Hematopoietic multipotent progenitor cell (in vitro differentiated cells): ENCODE data around the gene ZNF853. TPM values are rescaled to one million over a fixed set of nuclear protein-coding genes. Genes with fewer than 3 reads are reported as not detected.

ENCODE experiments used
- DNase-seq, 3 donors: peaks; one replicate each; pipeline ENCODE4 v3.0.0-alpha.2; 2011 to 2015; ENCODE audit warnings: low read depth in 2 of 3, low spot score in 2 of 3
- total RNA-seq: library from RNA; depleted of rRNA; stranded (reverse); fragments of >200 nt; gene quantifications from one replicate; pipeline ENCODE4 v1.2.3, GENCODE V29; 2012

The ZNF853 gene
- total RNA-seq, 1 donor = 13.2 TPM

DNA sequence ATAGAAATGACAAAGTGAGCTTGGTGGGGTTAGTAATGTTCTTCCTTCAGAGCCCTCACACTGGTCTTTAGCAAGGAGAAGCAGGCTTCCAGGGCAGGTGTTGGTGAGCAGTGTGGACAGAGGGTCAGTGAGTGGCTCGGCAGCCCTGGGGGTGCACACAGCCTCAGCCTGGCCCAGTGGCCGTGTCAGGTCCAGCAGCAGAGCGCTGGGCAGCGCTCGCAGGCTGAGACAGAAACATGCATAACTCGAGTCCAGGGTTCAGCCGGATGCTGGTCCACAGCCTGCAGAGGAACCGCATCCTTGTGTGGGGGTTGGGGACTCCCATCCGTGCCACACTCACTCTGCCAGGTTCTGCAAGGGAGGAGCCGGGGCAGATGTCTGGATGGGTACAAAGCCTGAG lies 11.0 kb upstream of the ZNF853 start:
- DNase-seq = no peak

DNA sequence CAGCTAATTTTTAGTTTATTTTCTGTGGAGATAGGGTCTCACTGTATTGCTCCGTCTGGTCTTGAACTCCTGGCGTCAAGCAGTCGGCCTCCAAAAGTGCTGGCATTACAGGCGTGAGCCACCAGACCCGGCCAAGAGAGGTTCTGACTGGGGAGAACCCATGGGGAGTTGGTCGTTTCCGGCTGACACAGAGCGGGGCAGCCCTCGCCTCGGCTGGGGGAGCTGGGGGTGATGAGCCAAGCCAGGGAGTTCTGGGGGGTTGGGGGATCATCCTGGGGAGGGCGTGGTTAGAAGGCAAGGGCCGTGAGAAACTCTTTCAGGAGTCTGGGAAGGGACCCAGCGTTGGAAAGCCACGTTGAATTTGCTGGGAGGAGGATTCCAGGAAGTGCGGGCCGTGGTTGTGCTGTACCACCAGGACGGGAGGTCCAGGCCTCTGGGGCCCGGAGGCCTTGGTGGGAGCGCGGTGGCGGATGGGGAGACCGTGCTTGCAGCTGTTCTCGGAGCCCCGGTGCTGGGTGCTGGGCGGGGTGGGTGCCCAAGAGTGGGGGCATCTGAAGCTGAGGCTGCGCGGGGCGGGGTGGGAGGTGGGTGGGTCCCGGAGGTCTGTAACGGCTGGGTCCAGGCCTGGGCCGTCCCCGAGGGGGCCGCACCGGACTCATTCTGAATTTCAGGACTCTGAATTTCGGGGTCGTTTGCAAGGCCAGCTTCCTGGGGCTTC lies 8.4 kb upstream of the ZNF853 start:
- no peak for DNase-seq

DNA sequence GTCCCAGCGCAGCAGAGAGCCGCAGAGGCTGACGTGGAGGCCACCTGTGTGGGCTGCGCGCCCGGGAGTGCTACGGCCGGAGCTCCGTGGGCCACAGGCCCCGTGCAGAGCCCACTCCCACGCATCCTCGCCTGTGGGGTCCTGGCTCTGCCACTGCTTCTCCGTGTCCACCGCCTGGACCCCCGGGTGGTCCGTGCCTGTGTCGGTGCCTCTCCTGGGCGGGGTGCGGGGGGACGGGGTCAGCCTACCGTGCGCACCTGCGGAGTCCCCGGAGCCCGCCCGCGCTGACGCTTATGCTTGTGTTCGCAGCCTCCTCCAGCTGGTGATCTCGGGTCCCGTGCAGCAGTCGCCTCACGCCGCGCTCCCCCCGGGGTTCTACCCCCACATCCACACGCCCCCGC lies 7.8 kb upstream of the ZNF853 start:
- no peak for DNase-seq

DNA sequence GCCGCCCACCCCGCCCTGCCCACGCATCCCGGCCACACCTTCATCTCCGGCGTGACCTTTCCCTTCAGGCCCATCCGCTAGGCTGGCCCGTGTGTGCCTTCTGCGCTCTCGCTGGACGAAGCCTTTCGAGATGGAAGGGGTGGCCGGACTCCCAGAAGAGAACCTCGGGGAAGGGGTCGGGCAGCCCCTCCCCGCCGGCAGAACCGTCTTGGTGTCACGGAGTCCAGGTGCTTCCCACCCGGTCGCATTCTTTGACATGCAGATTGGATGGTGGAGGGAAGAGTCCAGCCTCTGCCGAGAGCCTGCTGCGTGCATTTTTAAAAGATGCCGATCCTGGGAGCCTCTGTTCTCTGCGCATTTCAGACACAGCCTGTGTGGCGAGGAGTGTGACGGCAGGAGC lies 7.3 kb upstream of the ZNF853 start:
- DNase-seq = no peak

- DNase-seq = no peak
These were observed 6.6 kb upstream of the ZNF853 start for GRCh38 chr7:6608794-6609193.

DNA sequence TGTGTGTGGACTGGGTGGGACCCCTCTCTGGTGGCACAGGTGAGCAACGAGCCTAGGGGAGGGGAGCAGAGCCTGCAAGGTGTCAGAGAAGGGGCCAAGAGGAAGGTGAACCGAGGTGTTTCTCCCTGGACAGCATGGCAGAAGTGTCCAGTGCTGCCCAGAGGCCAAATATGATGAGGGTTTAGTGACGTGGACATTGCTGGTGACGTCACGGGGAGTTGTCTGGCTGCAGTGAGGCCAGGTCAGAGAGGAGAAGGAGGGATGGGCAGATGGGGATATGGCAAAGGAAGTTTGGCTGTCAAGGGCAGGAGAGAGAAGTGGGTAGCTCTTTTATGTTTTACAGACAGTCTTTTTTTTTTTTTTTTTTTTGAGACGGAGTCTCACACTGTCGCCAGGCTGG lies 2.6 kb upstream of the ZNF853 start:
- DNase-seq = no peak

- no peak for DNase-seq
These were observed 1.7 kb upstream of the ZNF853 start for GRCh38 chr7:6613706-6614105.

- no peak for DNase-seq
These were observed 529 bp downstream of the ZNF853 start for GRCh38 chr7:6615723-6616555.

- no peak for DNase-seq
These were observed 1.6 kb downstream of the ZNF853 start for GRCh38 chr7:6616854-6617643.

- no peak for DNase-seq
These were observed 3.2 kb downstream of the ZNF853 start for GRCh38 chr7:6618621-6619020.

DNA sequence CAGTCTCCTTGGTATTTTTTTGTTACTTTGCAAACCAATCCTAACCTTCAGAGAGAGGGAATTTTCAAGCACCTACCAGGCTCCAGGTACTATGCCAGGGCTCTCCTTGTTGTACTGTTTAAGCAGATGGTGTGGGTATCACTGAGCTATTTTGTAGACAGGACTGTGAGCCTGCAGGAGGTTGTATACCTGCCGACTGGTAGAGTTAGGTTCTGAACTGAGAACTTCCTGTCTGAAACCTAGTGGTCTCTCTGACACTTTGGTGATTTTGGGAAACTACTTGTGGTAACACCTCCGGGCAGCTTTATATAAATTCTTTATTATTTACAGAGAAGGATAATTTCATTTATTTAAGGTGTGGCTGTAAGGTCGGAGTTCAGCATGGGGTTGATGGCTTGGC lies 4.6 kb downstream of the ZNF853 start:
- DNase-seq = no peak

DNA sequence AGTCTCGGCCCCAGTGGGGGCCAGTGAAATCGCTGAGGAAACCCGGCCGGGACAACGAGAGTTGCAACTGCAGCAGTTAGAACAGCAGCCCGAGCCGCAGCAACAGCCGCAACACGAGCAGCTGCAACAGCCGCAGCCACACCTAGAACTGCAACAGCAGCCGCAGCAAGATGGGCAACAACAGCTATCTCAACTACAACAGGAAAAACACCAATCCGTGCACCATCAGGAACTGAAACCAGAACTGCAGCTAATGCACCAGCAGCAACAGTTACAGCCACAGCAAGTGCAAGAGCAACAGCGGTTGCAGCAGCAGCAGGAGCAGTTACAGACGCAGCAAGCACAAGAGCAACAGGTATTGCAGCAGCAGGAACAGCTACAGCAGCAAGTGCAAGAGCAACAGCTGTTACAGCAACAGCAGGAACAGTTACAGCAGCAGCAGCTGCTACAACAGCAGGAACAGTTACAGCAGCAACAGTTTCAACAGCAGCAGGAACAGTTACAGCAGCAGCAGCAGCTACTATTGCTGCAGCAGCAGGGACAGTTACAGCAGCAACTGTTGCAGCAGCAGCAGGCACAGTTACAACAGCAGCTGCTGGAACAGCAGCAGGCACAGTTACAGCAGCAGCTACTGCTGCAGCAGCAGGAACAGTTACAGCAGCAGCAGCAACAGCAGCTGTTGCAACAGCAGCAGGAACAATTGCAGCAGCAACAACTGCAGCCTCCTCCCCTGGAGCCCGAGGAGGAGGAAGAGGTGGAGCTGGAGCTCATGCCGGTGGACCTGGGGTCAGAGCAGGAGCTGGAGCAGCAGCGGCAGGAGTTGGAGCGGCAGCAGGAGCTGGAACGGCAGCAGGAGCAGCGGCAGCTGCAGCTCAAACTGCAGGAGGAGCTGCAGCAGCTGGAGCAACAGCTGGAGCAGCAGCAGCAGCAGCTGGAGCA lies 6.1 kb downstream of the ZNF853 start:
- no peak for DNase-seq

DNA sequence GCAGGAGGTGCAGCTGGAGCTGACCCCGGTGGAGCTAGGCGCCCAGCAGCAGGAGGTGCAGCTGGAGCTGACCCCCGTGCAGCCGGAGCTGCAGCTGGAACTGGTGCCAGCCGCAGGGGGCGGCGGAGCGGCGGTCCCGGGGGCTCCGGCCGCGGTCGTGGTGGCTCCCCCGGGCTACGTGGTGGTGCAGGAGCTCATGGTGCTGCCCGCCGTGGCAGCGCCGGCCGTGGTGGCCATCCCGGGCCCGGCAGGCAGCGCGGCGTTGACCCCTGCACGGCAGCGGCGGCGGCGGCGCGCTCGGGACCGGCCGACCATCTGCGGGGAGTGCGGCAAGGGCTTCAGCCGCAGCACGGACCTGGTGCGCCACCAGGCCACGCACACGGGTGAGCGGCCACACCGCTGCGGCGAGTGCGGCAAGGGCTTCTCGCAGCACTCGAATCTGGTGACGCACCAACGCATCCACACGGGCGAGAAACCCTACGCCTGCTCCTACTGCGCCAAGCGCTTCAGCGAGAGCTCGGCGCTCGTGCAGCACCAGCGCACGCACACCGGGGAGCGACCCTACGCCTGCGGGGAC lies 6.8 kb downstream of the ZNF853 start:
- DNase-seq = no peak

DNA sequence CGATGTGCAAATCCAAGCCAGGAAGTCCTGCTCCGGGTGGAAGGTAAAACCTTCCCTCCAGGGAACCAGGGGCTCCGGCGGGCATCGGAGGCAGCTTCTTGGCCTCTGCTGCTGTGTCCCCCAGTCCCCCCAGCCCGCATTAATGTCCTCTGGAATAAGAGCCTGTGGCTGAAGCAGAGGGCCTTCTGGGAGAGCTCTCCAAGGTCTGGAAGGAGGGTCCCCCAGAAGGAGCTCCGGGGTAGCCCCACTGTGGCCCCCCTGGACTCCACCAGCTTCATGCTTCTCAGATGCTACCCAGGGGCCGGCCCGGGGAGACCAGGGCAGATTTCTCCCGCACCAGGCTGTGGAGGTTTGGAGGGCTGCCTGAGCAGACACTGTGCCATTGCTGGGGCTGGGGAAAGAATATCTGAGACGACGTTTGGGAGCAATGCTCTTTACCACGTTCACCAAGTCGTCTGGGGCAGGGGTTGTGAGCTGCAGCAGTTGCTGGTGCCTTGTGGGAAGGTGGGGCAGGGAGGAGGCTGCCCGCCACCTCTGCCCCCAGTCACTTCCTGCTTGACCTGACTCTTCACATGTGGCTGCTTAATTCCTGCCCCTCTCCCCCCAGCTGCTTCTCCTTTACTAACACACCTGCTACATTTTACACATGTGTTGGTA lies 8.3 kb downstream of the ZNF853 start:
- DNase-seq = peak in 1 of 3 donors; percentile 35

GRCh38 chr7:6624246-6624611 lies 8.8 kb downstream of the ZNF853 start:
- DNase-seq = no peak

DNA sequence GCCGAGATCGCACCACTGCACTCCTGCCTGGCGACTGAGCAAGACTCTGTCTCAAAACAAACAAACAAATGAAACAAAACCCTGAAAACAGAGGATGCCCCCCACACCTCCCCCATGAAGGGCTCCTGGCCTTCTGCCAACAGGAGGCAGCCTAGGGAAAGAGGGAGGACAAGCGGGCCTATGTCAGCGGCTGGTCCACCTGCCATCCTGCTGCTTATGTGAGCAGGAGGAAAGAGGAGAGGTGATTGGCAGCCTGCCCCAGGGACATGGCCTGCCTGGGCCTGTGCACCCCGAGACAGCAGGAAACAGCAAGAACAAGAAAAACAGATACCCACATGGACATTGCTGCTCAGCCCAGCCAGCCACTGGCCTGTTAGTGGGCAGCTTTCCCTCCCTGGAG lies 12.6 kb downstream of the ZNF853 start:
- no peak for DNase-seq

- DNase-seq = no peak
These were observed 14.8 kb downstream of the ZNF853 start for GRCh38 chr7:6630007-6630849.

DNA sequence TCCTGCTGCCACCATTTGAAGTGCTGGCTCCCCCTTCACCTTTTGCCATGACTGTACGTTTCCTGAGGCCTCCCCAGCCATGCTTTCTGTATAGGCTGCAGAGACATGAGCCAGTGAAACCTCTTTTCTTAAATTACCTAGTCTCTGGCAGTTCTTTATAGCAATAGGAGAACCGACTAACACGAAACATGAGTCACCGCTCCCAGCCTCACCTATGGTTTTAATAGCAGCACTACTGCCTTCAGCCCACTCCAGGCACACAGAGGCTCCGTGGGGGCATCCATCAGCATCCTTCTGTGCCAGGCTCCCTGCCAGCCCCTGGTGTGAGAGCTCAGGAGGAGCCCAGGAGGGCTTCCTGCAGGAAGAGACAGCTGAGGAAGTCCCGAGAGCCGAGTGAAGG lies 16.2 kb downstream of the ZNF853 start:
- no peak for DNase-seq

DNA sequence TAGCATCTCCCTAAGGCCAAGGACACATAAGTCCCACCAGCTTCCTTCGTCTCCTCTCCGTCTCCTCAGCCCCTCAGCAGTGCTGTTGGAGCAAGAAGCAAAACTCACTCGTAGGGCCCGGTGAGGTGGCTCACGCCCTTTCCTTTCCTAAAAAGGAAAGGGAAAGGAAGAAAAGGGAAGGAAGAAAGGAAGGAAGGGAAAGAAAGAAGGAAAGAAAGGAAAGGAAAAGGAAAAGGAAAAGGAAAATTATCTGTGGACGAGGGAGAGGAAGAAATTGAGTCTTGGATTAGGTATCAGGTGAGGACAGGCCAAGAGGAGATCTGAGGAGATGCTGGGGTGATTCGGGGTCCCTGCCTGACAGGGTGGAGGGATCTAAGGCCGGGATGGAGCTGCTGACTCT lies 18.6 kb downstream of the ZNF853 start:
- no peak for DNase-seq
